ENCODE measurements around the gene DYNLT1. TPM values are rescaled to one million over a fixed set of nuclear protein-coding genes. Genes with fewer than 3 reads are reported as not detected.
"Not testable (repeated sequence)": the region's sequence is repeated elsewhere in the genome, so short reads cannot be mapped to it uniquely, and the experiment has no call there.

The DYNLT1 gene
- total RNA-seq, 1 donor from 2014 or later: 109 TPM

- no peak for DNase-seq (ENCODE audit: low read depth)
Observed at GRCh38 chr6:158663625-158664165, 19.2 kb upstream of the DYNLT1 start.

GRCh38 chr6:158662954-158663624 lies 18.5 kb upstream of the DYNLT1 start:
- no peak for DNase-seq (ENCODE audit: low read depth)

- no peak for DNase-seq (ENCODE audit: low read depth)
Observed at GRCh38 chr6:158662607-158662953, 18.0 kb upstream of the DYNLT1 start.

- DNase-seq (ENCODE audit: low read depth): no peak
Observed at GRCh38 chr6:158661156-158661685, 16.7 kb upstream of the DYNLT1 start.

GRCh38 chr6:158660333-158660754 lies 15.8 kb upstream of the DYNLT1 start:
- no peak for DNase-seq (ENCODE audit: low read depth)

GRCh38 chr6:158656986-158657385 lies 12.4 kb upstream of the DYNLT1 start:
- DNase-seq (ENCODE audit: low read depth): peak; percentile 94

- DNase-seq (ENCODE audit: low read depth): no peak
Observed at GRCh38 chr6:158655569-158656450, 11.3 kb upstream of the DYNLT1 start.

- no peak for DNase-seq (ENCODE audit: low read depth)
Observed at GRCh38 chr6:158654960-158655489, 10.5 kb upstream of the DYNLT1 start.

GRCh38 chr6:158654498-158654897 lies 10.0 kb upstream of the DYNLT1 start:
- no peak for DNase-seq (ENCODE audit: low read depth)

- no peak for DNase-seq (ENCODE audit: low read depth)
Observed at GRCh38 chr6:158653577-158654354, 9.2 kb upstream of the DYNLT1 start.

- not testable (repeated sequence) for DNase-seq (ENCODE audit: low read depth)
Observed at GRCh38 chr6:158651981-158652737, 7.6 kb upstream of the DYNLT1 start.

- peak; percentile 98 for DNase-seq (ENCODE audit: low read depth)
Observed at GRCh38 chr6:158649289-158650143, 5.0 kb upstream of the DYNLT1 start, which contains the start of gene SYTL3. SYTL3 (plus strand) TSS chr6:158650054; CDS start chr6:158663269, 13,215 bp downstream.

- peak; percentile 92 for DNase-seq (ENCODE audit: low read depth)
Observed at GRCh38 chr6:158648682-158649131, 4.2 kb upstream of the DYNLT1 start.

- DNase-seq (ENCODE audit: low read depth): no peak
Observed at GRCh38 chr6:158647501-158647900, 3.0 kb upstream of the DYNLT1 start.

- no peak for DNase-seq (ENCODE audit: low read depth)
Observed at GRCh38 chr6:158646023-158646910, 1.7 kb upstream of the DYNLT1 start.

- DNase-seq (ENCODE audit: low read depth): no peak
Observed at GRCh38 chr6:158645064-158646022, 800 bp upstream of the DYNLT1 start.

- no peak for DNase-seq (ENCODE audit: low read depth)
Observed at GRCh38 chr6:158643836-158644230, 710 bp downstream of the DYNLT1 start.
